Esophagus muscularis mucosa (tissue), 4 donors: ENCODE measurements around the gene RICTOR. TPM values are rescaled to one million over a fixed set of nuclear protein-coding genes. Genes with fewer than 3 reads are reported as not detected.

Experiments used
- DNase-seq: peaks from one replicate; pipeline ENCODE4 v3.0.0-alpha.2; 2017; ENCODE audit errors: extremely low spot score
- H3K27ac ChIP-seq, 4 donors: fragments of 200-600 bp; sonication (generic); replicated peaks in 1 of 4; 1 replicate in 3 of 4; 2 replicates in 1 of 4; pipeline ENCODE4 v1.5.1; 2016 to 2019; ENCODE audit warnings: mild to moderate bottlenecking in 1 of 4
- H3K27me3 ChIP-seq, 4 donors: fragments of 200-600 bp; sonication (generic); one replicate each; pipeline versions ENCODE4 v1.5.1 to v1.6.0; 2016 to 2019
- H3K36me3 ChIP-seq, 4 donors: fragments of 200-600 bp; sonication (generic); one replicate each; pipeline ENCODE4 v1.5.1; 2016 to 2019
- H3K4me1 ChIP-seq, 4 donors: fragments of 200-600 bp; sonication (generic); one replicate each; pipeline ENCODE4 v1.5.1; 2016 to 2019
- H3K4me3 ChIP-seq, 4 donors: fragments of 200-600 bp; sonication (generic); 1 replicate in 2 of 4; 2 replicates in 2 of 4; pipeline ENCODE4 v1.5.1; 2016 to 2019; ENCODE audit warnings: mild to moderate bottlenecking in 4 of 4, moderate library complexity in 1 of 4
- H3K9me3 ChIP-seq, 4 donors: fragments of 200-600 bp; sonication (generic); 1 replicate in 3 of 4; 2 replicates in 1 of 4; pipeline ENCODE4 v1.5.1; 2016 to 2019
- CTCF ChIP-seq, 3 experiments: fragments of 200-600 bp in 2 of 3; fragments of 450-650 bp in 1 of 3; sonication (generic) in 2 of 3; IDR thresholded peaks; one replicate each; pipeline ENCODE4 v1.5.1; 2017 to 2019; ENCODE audit warnings: antibody characterized with exemption in 3 of 3, mild to moderate bottlenecking in 2 of 3, moderate library complexity in 1 of 3
- EP300 ChIP-seq: sonication (generic); formaldehyde crosslinking; IDR thresholded peaks from one replicate; pipeline ENCODE4 v1.6.1; 2017; ENCODE audit warnings: antibody characterized with exemption
- POLR2A ChIP-seq: fragments of 450-650 bp; IDR thresholded peaks from one replicate; pipeline ENCODE4 v1.6.1; 2017; ENCODE audit warnings: antibody characterized with exemption, moderate library complexity, mild to moderate bottlenecking, low read depth
- POLR2AphosphoS5 ChIP-seq, 2 donors: sonication (generic); formaldehyde crosslinking; IDR thresholded peaks; one replicate each; pipeline ENCODE4 v1.6.1; 2017; ENCODE audit warnings: antibody characterized with exemption in 2 of 2
- WGBS: methylation state at CpG from one replicate; pipeline ENCODE4 v1.1.5; 2018; 5-methylcytosine and 5-hydroxymethylcytosine counted together
- intact Hi-C: fragments of 100-400 bp; cut with DNase I; formaldehyde crosslinking; loops from one replicate; pipeline ENCODE4 v1.15.1; 2023
- total RNA-seq, 4 donors: library from RNA; depleted of rRNA; stranded (reverse); fragments of >200 nt; gene quantifications; one replicate each; pipeline versions ENCODE4 v1.1.0 to v1.2.1, GENCODE V29; 2016

The RICTOR gene, protein sequence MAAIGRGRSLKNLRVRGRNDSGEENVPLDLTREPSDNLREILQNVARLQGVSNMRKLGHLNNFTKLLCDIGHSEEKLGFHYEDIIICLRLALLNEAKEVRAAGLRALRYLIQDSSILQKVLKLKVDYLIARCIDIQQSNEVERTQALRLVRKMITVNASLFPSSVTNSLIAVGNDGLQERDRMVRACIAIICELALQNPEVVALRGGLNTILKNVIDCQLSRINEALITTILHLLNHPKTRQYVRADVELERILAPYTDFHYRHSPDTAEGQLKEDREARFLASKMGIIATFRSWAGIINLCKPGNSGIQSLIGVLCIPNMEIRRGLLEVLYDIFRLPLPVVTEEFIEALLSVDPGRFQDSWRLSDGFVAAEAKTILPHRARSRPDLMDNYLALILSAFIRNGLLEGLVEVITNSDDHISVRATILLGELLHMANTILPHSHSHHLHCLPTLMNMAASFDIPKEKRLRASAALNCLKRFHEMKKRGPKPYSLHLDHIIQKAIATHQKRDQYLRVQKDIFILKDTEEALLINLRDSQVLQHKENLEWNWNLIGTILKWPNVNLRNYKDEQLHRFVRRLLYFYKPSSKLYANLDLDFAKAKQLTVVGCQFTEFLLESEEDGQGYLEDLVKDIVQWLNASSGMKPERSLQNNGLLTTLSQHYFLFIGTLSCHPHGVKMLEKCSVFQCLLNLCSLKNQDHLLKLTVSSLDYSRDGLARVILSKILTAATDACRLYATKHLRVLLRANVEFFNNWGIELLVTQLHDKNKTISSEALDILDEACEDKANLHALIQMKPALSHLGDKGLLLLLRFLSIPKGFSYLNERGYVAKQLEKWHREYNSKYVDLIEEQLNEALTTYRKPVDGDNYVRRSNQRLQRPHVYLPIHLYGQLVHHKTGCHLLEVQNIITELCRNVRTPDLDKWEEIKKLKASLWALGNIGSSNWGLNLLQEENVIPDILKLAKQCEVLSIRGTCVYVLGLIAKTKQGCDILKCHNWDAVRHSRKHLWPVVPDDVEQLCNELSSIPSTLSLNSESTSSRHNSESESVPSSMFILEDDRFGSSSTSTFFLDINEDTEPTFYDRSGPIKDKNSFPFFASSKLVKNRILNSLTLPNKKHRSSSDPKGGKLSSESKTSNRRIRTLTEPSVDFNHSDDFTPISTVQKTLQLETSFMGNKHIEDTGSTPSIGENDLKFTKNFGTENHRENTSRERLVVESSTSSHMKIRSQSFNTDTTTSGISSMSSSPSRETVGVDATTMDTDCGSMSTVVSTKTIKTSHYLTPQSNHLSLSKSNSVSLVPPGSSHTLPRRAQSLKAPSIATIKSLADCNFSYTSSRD (N-terminal part only)
- 10 to 100 TPM; 22.5 to 34.1 (median 26.1) TPM for total RNA-seq

GRCh38 chr5:39074017-39074814 is at the start of gene RICTOR:
RICTOR (minus strand) TSS chr5:39074399; CDS start chr5:39074377, 22 bp downstream.
- peak; percentile 22 for TF ChIP-seq POLR2A
- TF ChIP-seq CTCF (IDR thresholded peaks at IDR 0.05), result no peak
- peak; percentile 85 to 92 for TF ChIP-seq POLR2AphosphoS5 (IDR thresholded peaks at IDR 0.05)
- TF ChIP-seq EP300, result no peak
- no peaks in the 10 kb centered on the region for H3K27me3 ChIP-seq
- 0% methylated on average over 7 of the region's 94 CpGs for WGBS
- H3K4me1 ChIP-seq, result peaks cover 21 to 64% (median 52%) of the 10 kb centered on the region in 4 donors
- DNase-seq, result peak; percentile 96
- H3K4me3 ChIP-seq, result peak within 1 kb of the TSS; percentile 90 to 99 (median 95)
- no peaks in the 10 kb centered on the region for H3K36me3 ChIP-seq
- intact Hi-C loops, result loop anchor here (10.0 kb wide), 1 partner anchor 229 kb away; the partner anchor contains the start of gene OSMR
- H3K27ac ChIP-seq, result peak within 1 kb of the TSS; percentile 96 to 100 (median 99)
- no peaks in the 10 kb centered on the region for H3K9me3 ChIP-seq

DNA sequence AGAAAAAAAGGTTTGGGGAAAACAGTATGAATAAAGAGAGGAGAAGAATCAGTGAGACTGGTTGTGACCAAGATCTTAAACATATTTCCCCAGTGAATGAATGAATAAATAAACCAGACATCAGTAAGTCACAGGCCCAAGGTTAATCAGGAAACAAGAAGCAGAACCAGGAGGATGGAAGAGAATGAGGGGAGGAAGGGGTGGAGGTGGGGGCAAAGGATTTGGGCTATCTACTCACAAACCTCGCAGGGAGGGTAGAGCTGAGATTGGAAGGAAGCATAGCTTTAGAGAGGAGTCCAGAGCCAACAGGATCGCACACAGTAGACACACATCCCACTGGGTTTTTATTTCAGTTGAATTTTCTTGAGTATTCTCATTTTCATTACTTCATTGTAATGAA is 47.7 kb upstream of the RICTOR start:
- Histone ChIP-seq H3K9me3 (no peaks in the 10 kb centered on the region), H3K27ac (no peak overlapping the region), H3K36me3 (no peaks in the 10 kb centered on the region), H3K4me1 (no peaks in the 10 kb centered on the region), H3K27me3 (no peaks in the 10 kb centered on the region), H3K4me3 (no peak overlapping the region)
- intact Hi-C loops, result no loop called here
- TF ChIP-seq POLR2A (no peak), EP300 (no peak), POLR2AphosphoS5 (IDR thresholded peaks at IDR 0.05) (no peak)
- 72% methylated on average over 2 of the region's 2 CpGs for WGBS
- DNase-seq, result no peak

- TF ChIP-seq POLR2A (no peak), POLR2AphosphoS5 (IDR thresholded peaks at IDR 0.05) (no peak), CTCF (IDR thresholded peaks at IDR 0.05) (no peak), EP300 (no peak)
- Histone ChIP-seq H3K36me3 (no peaks in the 10 kb centered on the region), H3K27me3 (no peaks in the 10 kb centered on the region), H3K4me3 (no peak overlapping the region), H3K27ac (no peak overlapping the region), H3K9me3 (no peaks in the 10 kb centered on the region), H3K4me1 (no peaks in the 10 kb centered on the region)
- intact Hi-C loops, result no loop called here
- DNase-seq, result no peak
- WGBS, result 87% methylated on average over 1 of the region's 1 CpG
Measured at GRCh38 chr5:39121315-39121714, 47.1 kb upstream of the RICTOR start.

GRCh38 chr5:39120052-39120420 is 45.8 kb upstream of the RICTOR start:
- no peak overlapping the region for H3K4me3 ChIP-seq
- intact Hi-C loops, result no loop called here
- H3K9me3 ChIP-seq, result no peaks in the 10 kb centered on the region
- DNase-seq, result no peak
- no peaks in the 10 kb centered on the region for H3K36me3 ChIP-seq
- peaks cover 0 to 4% (median 2%) of the 10 kb centered on the region in 4 donors for H3K4me1 ChIP-seq
- H3K27ac ChIP-seq, result no peak overlapping the region
- 84% methylated on average over 1 of the region's 1 CpG for WGBS
- TF ChIP-seq POLR2A (no peak), EP300 (no peak), CTCF (IDR thresholded peaks at IDR 0.05) (no peak), POLR2AphosphoS5 (IDR thresholded peaks at IDR 0.05) (no peak)
- no peaks in the 10 kb centered on the region for H3K27me3 ChIP-seq
